PC-9 (cell line): ENCODE measurements around the gene SLC47A1. TPM values are rescaled to one million over a fixed set of nuclear protein-coding genes. Genes with fewer than 3 reads are reported as not detected.
A peak's percentile ranks its signal among the peaks of the same experiment; 100 is the strongest.
"Not testable (repeated sequence)": the region's sequence is repeated elsewhere in the genome, so short reads cannot be mapped to it uniquely, and the experiment has no call there.

Experiments used
- BruUV-seq: library from RNA; stranded (reverse); fragments of 400-500 nt; replicated peaks from 2 replicates; lab custom pipeline; 2021; lab: Mats Ljungman, UMichigan
- CTCF ChIA-PET: fragments of 300-600 bp; sonication (Branson Sonifier 250); formaldehyde crosslinking; loops from one replicate; lab custom pipeline; 2022; ENCODE audit warnings: antibody characterized with exemption; lab: Charles Lee
- POLR2A ChIA-PET: fragments of 300-600 bp; sonication (Branson Sonifier 250); formaldehyde crosslinking; loops from one replicate; lab custom pipeline; 2022; ENCODE audit warnings: antibody characterized with exemption; ENCODE audit not compliant: unreplicated experiment; lab: Charles Lee
- DNase-seq, 2 experiments: peaks; one replicate each; pipeline versions ENCODE4 v3.0.0 to v3.0.0-alpha.2; 2015 to 2022; ENCODE audit warnings: mixed read lengths in 1 of 2
- H2AFZ ChIP-seq: fragments of 200-600 bp; sonication (generic); 2 replicates; pipeline ENCODE4 v1.8.1; 2017; ENCODE audit warnings: antibody characterized with exemption
- H3F3A ChIP-seq: fragments of 200-600 bp; sonication (generic); 2 replicates; pipeline ENCODE4 v1.8.1; 2017; ENCODE audit warnings: antibody characterized with exemption, mild to moderate bottlenecking, low read depth; ENCODE audit not compliant: insufficient read depth
- H3K27ac ChIP-seq: fragments of 200-600 bp; sonication (generic); 2 replicates; pipeline ENCODE4 v1.6.1; 2016; ENCODE audit warnings: mixed run types
- H3K27me3 ChIP-seq: fragments of 200-600 bp; sonication (generic); 2 replicates; pipeline ENCODE4 v1.6.1; 2016; ENCODE audit warnings: low read depth, mixed run types; ENCODE audit not compliant: insufficient read depth
- H3K36me3 ChIP-seq: fragments of 200-600 bp; sonication (generic); 2 replicates; pipeline ENCODE4 v1.6.1; 2016; ENCODE audit warnings: low read depth, mixed run types
- H3K4me1 ChIP-seq: fragments of 200-600 bp; sonication (generic); replicated peaks from 2 replicates; pipeline ENCODE4 v1.6.1; 2016; ENCODE audit warnings: mixed run types; ENCODE audit not compliant: insufficient read depth
- H3K4me2 ChIP-seq: fragments of 200-600 bp; sonication (generic); 2 replicates; pipeline ENCODE4 v1.6.1; 2017; ENCODE audit warnings: mixed run types
- H3K4me3 ChIP-seq: fragments of 200-600 bp; sonication (generic); 2 replicates; pipeline ENCODE4 v1.6.1; 2016; ENCODE audit warnings: mixed run types
- H3K79me2 ChIP-seq: fragments of 200-600 bp; sonication (generic); 2 replicates; pipeline ENCODE4 v1.6.1; 2017; ENCODE audit warnings: low read depth, mixed run types
- H3K9me2 ChIP-seq: fragments of 200-600 bp; sonication (generic); 2 replicates; pipeline ENCODE4 v1.8.1; 2017; ENCODE audit warnings: mild to moderate bottlenecking; ENCODE audit not compliant: insufficient read depth
- H3K9me3 ChIP-seq: fragments of 200-600 bp; sonication (generic); 2 replicates; pipeline ENCODE4 v1.8.1; 2016; ENCODE audit warnings: low read depth; ENCODE audit not compliant: insufficient read depth
- H4K20me1 ChIP-seq: fragments of 200-600 bp; sonication (generic); 2 replicates; pipeline ENCODE4 v1.8.1; 2017; ENCODE audit not compliant: insufficient read depth
- CTCF ChIP-seq: fragments of 200-600 bp; sonication (generic); conservative IDR thresholded peaks from 2 replicates; pipeline ENCODE4 v1.6.1; 2017; ENCODE audit warnings: mixed run types, antibody characterized with exemption, mild to moderate bottlenecking, moderate library complexity
- EZH2 ChIP-seq: fragments of 200-600 bp; sonication (generic); IDR thresholded peaks from 2 replicates; pipeline ENCODE4 v1.8.0; 2017; ENCODE audit warnings: antibody characterized with exemption, low read depth
- intact Hi-C: fragments of 100-400 bp; cut with micrococcal nuclease; formaldehyde crosslinking; loops from one replicate; pipeline ENCODE4 v1.10.0; 2022; ENCODE audit not compliant: unreplicated experiment
- total RNA-seq: library from RNA; stranded (reverse); gene quantifications from 2 replicates; pipeline ENCODE4 v1.2.3, GENCODE V29; 2021

Gene SLC47A1
- total RNA-seq, 1 experiment from 2014 or later = 1.3 TPM

- H3K4me1 ChIP-seq = 0 out of 2 replicates have a peak, but pooled peaks cover 5% of the 10 kb centered on the region
- H3K79me2 ChIP-seq = no peaks in the 10 kb centered on the region
- DNase-seq = no peak
- no peaks in the 10 kb centered on the region for H3K36me3 ChIP-seq
- H3K9me2 ChIP-seq = no peaks in the 10 kb centered on the region
- H3K4me3 ChIP-seq = peak overlapping the region; percentile 63
- CTCF ChIA-PET = no interaction called here
- no peaks in the 10 kb centered on the region for H3K9me3 ChIP-seq
- peaks cover 22% of the 10 kb centered on the region; the same call in 1 of the 2 replicates for H3F3A ChIP-seq
- peak overlapping the region; percentile 91 for H2AFZ ChIP-seq
- H3K4me2 ChIP-seq = peak overlapping the region; percentile 73
- BruUV-seq = no TSS peak
- POLR2A ChIA-PET = no interaction called here
- H3K27me3 ChIP-seq = no peaks in the 10 kb centered on the region
- intact Hi-C loops = loop anchor here (2.0 to 5.0 kb wide), 2 partner anchors 36 to 60 kb away; no protein-coding TSS in a partner anchor
- no peak for TF ChIP-seq EZH2
- TF ChIP-seq CTCF = no peak
- no peaks in the 10 kb centered on the region for H4K20me1 ChIP-seq
- H3K27ac ChIP-seq = peak overlapping the region; percentile 44
These were observed 25.1 kb upstream of the SLC47A1 start for GRCh38 chr17:19508577-19508867.

GRCh38 chr17:19509281-19509852 lies 24.3 kb upstream of the SLC47A1 start:
- POLR2A ChIA-PET, H2AFZ ChIP-seq, CTCF ChIA-PET, H3K9me2 ChIP-seq, H3K36me3 ChIP-seq, H4K20me1 ChIP-seq, H3K4me3 ChIP-seq, H3K4me1 ChIP-seq, DNase-seq, BruUV-seq, H3K27me3 ChIP-seq, H3K9me3 ChIP-seq, H3K79me2 ChIP-seq, H3K4me2 ChIP-seq, H3K27ac ChIP-seq: not testable (repeated sequence)
- intact Hi-C loops = loop anchor here (2.0 to 5.0 kb wide), 2 partner anchors 37 to 61 kb away; no protein-coding TSS in a partner anchor
- peaks cover 22% of the 10 kb centered on the region; the same call in 1 of the 2 replicates for H3F3A ChIP-seq

GRCh38 chr17:19510903-19511302 lies 22.8 kb upstream of the SLC47A1 start:
- Histone ChIP-seq H3K4me2 (no peak overlapping the region), H3K4me1 (peaks cover 12% of the 10 kb centered on the region; the same call in 1 of the 2 replicates), H3K79me2 (no peaks in the 10 kb centered on the region), H3F3A (peaks cover 20% of the 10 kb centered on the region; the same call in 1 of the 2 replicates), H3K27ac (no peak overlapping the region), H2AFZ (no peak overlapping the region), H3K27me3 (no peaks in the 10 kb centered on the region), H3K4me3 (no peak overlapping the region), H3K36me3 (no peaks in the 10 kb centered on the region), H3K9me3 (no peaks in the 10 kb centered on the region), H4K20me1 (no peaks in the 10 kb centered on the region), H3K9me2 (no peaks in the 10 kb centered on the region)
- no TSS peak for BruUV-seq
- intact Hi-C loops = loop anchor here (5.0 kb wide), 2 partner anchors 151 to 191 kb away; no protein-coding TSS in a partner anchor
- no peak for DNase-seq
- no peak for TF ChIP-seq CTCF
- TF ChIP-seq EZH2 = no peak
- ChIA-PET POLR2A (interaction anchor here (0.6 kb wide), 1 partner anchor 148 kb away, joined by 3 read pairs; the partner anchor contains the start of gene B9D1), CTCF (interaction anchor here (0.7 kb wide), 1 partner anchor 135 kb away, joined by 5 read pairs; no protein-coding TSS in a partner anchor)
